ENCODE data around the gene SLC25A11.

SLC25A11 gene

DNA sequence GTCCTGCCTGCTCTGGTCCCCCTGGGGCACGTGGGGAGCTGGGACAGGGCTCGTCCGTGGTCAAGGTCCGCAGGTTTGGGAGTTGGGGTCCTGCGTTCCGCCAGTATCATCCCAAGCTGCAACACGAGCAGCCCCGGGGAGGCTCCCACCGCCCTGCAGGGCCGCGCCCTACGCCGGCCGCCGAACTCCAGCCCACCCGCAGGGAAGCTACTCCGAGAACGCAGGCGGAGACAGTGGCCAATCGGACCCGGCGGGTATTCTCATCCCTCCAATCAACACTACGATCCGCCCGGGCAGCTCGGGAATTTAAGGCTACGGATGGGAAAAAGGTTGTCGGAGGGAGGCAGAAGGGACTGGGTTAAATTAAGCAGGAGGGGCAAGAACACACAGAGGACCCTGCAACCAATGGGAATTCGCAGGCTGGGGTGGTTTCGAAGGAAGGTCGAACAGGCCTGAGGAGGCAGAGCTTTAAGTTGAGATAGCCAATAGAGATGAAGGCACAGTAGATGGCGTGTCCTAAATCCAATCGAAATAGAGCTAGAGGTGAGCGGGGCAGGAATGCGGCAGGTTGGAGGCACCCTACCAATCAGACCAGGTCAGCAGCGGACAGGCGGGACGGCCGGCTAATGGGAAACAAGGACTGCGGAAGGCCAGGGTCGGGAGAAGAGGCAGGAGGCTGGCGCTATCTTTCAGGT lies 27.1 kb upstream of the SLC25A11 start:
- peak; percentile 97 to 99 (median 98) for DNase-seq

DNA sequence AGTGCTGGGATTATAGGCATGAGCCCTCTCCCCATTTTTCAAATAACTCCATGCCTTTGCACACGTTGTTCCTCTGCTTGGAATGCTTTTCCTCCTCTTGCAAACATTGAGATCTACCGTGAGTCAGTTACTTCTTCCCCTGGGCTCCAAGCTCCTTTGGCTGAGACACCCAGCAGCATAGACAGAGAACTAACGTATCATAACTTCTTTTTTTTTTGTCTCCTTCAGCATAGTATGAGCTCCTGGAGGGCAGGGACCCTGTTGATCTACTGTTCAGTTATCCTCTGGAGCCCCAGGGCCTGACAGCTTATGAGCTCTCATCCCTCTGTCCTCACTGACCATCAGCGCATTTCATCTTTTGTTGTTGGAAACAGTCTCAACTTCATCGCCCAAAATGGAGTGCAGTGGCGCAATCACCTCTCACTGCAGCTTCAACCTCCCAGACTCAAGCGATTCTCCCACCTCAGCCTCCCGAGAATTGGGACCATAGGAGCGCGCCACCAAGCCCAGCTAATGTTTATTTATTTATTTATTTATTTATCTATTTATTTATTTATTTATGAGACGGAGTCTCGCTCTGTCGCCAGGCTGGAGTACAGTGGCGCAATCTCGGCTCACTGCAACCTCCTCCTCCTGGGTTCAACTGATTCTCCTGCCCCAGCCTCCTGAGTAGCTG lies 25.6 kb upstream of the SLC25A11 start:
- no peak for DNase-seq

DNA sequence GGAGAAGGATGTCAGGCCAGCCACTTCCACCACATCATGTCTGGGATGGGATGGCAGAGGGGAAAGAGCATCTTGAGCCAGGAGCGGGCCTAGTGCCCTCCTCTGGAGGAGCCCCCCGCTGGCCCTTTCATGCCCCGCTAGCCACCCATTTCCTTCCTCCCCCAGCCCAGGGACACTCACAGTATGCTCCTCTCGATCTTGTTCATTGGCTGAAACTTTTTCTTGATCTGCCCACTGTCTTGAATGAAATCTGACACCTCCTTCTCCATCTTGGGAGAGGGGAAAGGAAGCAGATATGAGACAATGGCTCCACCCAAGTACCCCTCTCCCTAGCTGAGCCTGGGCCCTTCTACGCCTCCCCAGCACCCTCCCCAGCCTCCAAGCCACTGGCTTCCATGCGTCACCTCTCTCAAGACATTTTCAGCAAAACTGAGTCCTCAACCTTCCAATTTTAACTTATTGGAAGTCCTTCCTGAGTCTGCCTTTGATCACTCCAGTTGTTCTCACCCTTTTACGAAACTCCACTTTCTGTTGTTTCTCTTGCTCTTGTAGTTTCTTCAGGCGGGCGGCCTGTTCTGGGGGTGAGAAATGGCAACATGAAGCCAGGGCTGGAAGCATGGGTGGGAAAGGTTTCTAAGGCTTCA lies 20.6 kb upstream of the SLC25A11 start:
- no peak for DNase-seq

DNA sequence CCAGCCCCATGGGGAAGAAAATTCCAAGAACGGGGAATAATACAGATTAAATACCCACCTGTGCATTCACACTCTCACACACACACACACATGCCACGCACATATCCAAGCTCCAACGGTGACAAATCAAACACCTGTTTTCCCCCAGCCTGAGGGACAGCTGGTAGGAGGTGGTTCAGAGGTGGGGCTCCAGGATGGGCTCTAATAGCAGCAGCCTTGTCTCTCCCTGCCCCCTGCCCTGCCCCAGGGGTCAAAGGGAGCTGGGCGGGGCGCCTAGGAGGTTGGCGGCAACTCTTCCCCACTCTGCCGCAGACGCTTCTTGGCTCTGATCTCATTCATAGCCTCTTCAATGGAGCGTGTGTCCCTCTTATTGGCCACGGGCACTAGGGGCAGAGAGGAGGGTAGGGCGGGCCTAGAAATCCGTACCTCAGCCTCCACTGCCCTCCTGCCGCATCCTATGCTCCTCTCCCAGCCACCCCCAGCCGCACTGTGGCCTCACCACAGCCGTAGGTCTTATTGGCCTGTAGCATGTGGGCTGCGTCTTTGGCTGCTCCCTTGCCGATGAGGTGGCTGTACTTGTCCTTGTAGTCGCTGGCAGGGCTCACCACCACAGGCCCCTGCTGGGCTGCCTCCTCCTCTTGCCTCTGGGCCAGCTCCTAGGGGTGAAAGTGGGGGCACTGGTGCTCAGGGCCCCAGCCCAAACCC lies 19.6 kb upstream of the SLC25A11 start:
- DNase-seq = no peak

DNA sequence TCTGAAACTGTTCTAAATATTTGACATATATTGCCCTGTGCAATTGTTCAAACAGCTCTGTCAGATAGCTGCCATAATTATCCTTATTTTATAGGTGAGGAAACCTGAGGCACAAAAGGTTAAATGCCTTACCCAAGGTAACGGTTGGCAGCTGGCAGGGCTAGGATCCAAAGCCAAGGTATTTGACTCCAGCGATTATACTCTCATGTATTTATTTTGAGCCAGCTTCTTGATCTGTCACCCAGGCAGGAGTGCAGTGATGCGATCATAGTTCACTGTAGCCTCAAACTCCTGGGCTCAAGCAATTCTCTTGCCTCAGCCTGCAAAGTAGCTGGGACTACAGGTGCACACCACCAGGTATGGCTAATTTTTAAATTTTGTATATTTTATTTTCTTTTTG lies 18.3 kb upstream of the SLC25A11 start:
- DNase-seq = no peak

DNA sequence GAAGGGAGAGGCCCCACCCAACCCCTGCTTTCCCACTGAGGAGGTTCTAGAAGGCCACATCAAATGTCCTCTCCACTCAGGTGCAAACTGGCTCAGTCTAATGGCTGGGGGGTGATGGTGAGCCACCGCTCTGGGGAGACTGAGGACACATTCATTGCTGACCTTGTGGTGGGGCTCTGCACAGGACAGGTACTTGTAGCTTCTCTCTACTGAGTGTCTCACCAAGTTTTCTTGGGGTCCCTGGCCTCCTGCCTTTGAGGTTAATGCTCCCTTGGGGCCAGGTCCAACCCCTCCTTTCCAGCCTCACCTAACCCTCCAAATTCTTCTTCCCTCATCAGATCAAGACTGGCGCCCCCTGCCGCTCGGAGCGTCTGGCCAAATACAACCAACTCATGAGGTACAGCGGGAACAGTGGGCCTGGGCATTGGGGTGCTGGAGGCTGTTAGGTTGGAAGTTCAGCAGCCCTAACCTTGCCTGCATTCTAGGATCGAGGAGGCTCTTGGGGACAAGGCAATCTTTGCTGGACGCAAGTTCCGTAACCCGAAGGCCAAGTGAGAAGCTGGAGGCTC lies 16.7 kb upstream of the SLC25A11 start:
- peak; percentile 40 to 61 (median 41) for DNase-seq

DNA sequence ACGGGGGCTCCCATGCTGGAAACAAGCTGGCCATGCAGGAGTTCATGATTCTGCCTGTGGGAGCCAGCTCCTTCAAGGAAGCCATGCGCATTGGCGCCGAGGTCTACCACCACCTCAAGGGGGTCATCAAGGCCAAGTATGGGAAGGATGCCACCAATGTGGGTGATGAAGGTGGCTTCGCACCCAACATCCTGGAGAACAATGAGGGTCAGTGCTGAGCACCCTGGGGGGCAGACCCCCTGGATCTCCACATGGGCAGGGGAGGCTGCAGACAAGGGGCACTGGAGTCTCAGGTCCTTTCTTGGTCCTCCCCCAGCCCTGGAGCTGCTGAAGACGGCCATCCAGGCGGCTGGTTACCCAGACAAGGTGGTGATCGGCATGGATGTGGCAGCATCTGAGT lies 15.2 kb upstream of the SLC25A11 start:
- no peak for DNase-seq

DNA sequence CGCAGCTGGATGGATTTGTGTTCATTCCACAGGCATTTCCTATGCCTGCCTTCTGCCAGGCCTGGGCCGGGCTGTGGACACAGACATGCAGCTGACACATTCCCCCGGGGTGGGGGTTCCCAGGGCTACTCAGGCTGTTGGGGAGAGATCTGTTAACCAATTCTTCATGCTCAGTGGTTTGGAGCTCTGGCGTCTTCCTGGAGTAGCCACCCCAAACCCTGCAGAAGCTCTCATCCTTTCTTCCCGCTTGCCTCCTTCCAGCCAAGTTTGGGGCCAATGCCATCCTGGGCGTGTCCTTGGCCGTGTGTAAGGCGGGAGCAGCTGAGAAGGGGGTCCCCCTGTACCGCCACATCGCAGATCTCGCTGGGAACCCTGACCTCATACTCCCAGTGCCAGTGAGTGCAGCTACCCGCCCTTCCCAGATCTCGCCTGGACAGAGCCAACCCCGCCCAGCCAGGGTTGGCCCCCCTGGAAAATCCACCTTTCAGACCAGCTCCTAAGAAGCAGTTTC lies 13.7 kb upstream of the SLC25A11 start:
- no peak for DNase-seq

DNA sequence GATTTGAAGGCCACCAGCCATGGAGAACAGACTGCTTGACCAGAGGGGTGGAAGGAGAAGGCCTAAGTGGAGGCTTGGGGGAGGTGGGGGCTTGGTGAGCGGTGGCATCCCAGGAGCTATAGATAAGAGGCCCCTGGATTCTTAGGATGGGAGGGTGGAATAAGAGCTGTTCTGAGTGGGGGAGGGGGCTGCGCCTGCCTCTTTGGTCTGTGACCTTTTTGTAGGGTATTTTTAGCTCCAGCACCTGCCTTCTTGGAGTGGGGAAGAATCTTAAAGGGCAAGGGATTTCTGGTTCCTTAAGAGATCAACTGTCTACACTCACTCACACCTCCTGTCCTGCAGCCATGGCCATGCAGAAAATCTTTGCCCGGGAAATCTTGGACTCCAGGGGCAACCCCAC lies 11.6 kb upstream of the SLC25A11 start:
- DNase-seq = no peak

DNA sequence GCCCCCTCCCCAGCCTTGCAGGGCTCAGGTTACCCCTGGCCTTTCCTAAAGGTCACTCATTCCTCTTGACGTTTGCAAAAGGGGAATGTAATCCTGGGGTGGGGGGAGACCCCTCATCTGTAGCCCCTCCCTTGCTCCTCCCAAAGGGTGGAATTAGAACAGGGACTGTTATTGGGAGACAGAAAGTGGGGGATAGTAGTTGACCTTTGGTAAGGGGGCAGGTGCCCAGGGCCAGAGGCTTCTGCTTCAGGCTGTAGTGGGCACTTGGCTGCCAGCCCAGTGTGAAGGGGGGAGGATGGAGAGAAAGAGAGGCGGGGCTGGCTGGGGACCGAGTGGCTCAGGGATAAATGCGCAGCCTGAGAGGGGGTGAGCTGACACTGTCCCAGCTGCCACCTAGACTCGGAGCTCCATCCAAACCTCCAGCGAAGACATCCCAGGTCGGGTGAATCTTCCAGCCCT lies 10.9 kb upstream of the SLC25A11 start, which contains the start of gene ENO3:
ENO3 (plus strand) TSS at position 374 of the 459 bp plus-strand sequence. CDS start 711 bp downstream, outside the sequence.
- no peak for DNase-seq

DNA sequence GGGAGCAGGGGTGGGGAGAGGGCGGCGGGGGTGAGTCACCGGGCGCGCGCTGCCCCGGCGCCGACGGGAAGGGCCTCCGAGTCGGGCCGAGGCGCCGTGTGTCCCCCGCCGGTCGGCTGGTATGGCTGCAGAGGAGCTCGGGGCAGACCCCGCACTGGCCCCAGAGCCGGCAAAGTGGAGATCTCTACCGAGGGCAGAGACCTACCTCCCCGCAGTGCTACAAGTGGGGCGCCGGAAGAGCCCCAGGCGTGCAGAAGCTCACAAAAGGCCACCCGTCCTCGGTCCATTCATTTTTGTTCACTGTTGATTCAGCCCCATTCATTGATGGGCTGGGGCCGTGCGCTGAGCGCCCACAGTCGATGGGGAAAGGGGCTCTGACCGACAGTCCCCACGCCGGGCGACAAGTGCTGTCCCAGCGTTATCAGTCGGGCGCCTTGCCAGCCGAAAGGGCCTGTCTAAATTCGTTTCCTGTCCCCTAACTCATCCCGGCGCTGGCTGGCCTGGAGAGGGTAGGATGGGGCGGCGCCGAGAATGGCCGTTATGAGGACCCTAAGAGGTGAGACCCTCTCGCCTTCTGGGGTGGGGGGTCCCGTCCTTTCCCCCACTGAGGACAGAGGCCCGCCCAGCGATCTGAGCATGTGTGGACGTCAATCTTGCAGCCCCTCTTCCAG lies 10.4 kb upstream of the SLC25A11 start:
- peak in 1 of 3 donors; percentile 43 for DNase-seq

DNA sequence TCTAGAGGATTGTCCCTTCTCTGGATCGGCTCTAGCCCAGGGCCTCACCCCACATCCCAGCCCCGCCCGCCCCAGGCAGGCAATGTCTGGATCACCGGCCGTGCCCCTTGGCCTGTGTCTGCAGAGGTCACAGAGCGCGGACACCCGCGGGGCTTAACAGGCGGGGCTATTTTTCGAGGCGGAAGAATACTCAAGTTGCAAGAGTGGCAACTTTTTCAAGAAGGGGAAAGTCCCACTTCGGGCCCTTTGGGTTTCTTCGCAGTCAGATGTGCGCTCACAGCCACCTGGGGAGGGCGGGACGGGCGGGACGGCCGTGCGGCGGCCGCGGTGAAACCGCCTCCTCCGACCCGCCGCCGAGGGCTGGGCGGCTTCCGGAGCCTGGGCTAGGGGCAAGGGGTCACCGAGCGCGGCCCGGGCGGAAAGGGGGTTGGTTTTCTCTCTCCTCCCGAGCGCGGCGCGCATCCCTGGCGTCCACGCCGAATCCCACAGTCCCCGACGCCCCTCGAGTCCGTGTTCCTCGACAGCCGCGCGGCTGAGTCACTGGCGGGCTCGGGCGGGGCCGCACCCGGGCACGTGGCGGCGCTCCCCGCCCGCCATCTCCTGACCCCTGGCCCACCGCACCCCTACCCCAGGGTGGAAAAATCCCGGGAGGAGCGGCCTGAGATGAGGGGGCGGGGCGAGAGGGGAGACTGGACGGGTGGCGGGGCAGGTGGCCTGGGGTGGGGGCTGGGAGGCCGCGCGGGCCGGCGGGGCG lies 9.7 kb upstream of the SLC25A11 start:
- DNase-seq = peak; percentile 88 to 93 (median 92)

DNA sequence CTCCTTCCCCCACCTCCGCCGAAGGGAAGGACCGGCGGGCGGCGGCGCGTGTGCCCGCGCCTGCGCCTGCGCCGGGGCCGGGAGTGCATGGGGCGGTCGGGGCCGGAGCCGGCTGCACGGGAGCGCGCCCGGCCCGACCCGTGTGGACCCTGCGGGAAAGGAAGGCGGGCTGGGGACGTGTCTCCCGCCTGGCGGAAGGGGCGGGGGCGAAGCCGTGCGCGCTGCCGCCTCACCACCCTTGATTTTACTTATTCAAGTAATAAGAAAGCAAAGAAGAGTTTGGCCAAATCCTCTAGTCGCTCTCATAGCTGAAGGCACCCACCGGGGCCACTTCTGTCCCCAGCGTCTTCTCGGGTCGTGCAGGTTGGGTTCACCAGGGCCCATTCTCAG lies 9.1 kb upstream of the SLC25A11 start:
- DNase-seq = peak; percentile 92 to 97 (median 95)

DNA sequence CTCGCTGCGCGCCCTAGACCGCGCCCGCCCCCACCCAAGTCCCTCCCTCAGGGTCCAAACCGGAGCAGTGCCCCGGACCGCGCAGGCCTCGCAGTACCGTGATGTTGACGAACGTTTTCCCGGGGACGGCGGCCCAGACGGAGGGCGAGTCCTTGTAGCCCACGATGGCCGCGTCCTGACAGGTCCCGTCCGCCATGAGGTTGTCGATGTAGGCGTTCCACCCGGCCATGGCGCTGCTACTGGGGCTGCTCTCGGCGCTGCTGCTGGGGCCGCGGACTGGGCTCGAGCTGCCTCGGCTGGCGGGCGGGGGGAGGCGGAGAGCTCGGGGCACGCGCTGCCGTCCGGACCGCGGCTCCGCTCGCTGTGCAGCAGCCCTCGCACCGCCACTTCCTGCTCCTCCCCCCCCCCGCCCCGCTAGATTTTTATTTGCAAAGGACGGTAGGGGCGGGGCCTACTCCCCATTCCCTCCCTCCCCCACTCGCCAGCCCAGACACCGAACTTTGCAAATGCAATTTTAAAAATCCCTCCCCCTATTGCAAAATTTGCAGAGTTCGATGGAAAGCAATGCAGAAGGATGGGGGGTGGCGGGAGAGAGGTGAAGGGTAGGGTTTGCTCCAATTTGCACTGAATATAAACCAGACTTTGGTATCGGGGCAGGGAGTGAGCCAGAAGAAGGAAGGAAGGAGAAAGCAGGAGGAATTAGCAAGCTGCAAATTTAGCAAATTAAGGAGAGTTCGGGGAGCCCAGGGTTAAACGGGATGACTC lies 8.5 kb upstream of the SLC25A11 start, which contains the start of gene PFN1:
PFN1 (minus strand) TSS at position 365 of the 765 bp plus-strand sequence; CDS start at position 229, 136 bp downstream.
- peak; percentile 94 to 96 (median 96) for DNase-seq

DNA sequence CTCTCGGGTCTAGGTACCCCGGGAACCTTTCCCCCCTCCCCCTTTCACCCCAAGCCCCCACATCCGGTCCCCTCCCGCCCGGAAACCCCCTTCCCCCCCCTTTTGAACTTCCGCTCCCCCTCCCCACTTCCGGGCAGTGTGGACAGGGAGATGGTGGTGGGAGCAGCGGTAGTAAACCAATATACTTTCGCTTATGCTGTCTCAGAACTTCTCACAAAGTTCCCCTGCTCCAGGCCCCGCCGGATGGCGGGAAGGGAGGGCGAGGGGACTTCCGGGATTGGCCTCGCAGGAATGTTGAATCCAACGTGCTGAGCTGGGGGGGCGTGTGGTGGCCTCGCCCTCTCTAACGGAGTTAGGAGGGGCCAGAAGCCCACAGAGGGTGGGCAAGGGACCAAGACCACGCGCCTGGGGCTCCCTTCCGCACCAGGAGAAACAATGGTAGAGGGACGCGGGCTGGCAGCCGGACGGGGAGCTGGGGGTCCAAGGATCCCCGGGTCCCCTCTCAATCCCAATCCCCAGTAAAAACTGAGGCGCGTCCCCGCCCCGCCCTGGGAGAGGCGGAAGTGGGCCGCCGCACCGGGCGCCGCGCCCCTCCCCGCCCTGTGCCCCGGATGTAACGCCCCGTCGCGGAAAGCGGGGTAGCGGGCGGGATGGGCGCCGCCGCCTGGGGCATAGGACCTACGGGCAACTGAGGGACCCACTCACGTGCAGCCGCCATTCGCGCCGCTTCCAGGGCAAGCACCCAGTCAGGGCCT lies 7.7 kb upstream of the SLC25A11 start:
- peak; percentile 73 to 88 (median 88) for DNase-seq

DNA sequence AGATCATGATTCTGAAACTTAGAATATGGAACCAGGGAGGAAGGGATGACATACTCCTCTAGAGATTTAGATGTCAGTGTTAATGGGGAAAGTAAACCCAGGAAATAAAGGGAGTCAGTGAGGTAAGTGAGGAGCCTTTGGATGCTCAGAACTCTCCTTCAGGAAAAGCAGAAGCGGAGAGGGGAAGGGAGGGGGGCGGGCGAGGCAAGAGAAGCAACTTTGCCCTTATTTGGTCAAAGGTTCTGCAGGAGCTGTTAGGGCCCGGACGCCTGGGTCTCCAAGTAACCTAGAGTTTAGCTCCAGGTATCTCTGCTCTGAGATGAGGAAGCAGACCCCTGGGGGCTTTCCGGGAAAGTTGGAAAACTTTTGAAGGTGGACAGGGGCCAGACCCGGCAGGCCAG lies 7.2 kb upstream of the SLC25A11 start:
- peak; percentile 32 to 56 (median 39) for DNase-seq

DNA sequence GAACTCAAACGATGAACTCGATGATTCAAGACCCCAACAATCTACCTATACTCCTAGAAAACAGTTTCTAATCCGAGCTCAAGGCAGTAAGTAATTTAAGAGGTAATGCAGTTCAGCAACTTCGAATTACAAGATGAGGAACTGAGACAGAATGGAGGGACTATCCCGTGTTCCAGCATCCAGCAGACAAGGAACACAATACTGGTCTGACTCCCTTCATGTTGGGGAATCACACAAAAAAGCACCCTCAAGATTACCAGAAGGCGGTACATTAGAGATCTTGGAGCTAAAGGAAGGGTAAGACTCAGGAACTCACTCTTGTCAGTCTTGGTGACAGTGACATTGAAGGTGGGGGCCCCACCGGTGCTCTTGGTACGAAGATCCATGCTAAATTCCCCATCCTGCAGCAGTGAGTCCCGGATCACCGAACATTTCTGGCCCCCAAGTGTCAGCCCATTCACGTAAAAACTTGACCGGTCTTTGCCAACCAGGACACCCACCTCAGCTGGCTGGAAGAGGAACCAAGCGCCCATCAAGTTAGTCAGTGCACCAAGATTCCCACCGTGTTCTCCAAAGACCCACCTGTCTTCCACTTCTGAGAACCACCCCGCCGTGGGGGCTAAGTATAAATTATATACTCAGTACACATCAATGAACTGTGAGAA lies 6.6 kb upstream of the SLC25A11 start:
- peak; percentile 79 to 89 (median 86) for DNase-seq

DNA sequence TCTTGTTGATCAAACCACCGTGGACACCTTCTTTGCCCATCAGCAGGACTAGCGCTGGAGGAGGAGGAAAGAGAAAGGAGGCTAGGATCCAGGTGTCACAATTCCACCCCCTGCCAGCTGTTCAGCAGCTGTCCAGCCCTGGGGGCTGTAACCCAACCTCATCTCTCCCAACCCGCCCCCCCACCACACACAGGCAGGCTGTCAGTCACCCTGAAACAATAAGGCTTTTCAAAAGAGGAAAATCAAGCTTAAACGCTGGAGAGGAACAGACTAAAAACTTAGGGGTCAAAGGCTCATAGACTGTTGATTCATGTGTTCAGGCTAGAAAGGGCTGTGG lies 6.1 kb upstream of the SLC25A11 start:
- no peak for DNase-seq
